GM23338 (cell line): ENCODE data around the gene TRIM42. TPM values are rescaled to one million over a fixed set of nuclear protein-coding genes. Genes with fewer than 3 reads are reported as not detected.

ENCODE experiments used
- ATAC-seq: fragments of 200-7000 bp; cut with Tn5 transposase; 3 replicates; pipeline ENCODE4 v1.9.1; 2020
- DNase-seq: peaks from one replicate; pipeline ENCODE4 v3.0.0-alpha.2; 2015; ENCODE audit warnings: low spot score
- H2AFZ ChIP-seq: fragments of 200-600 bp; sonication (generic); 2 replicates; pipeline ENCODE4 v1.8.0; 2016; ENCODE audit warnings: antibody characterized with exemption, mild to moderate bottlenecking, moderate library complexity
- H3F3A ChIP-seq: fragments of 200-600 bp; sonication (generic); replicated peaks from 2 replicates; pipeline ENCODE4 v1.8.0; 2017; ENCODE audit warnings: antibody characterized with exemption, mixed run types, low read depth
- H3K27ac ChIP-seq: fragments of 200-600 bp; sonication (generic); 2 replicates; pipeline ENCODE4 v1.6.1; 2016; ENCODE audit warnings: low read depth
- H3K27me3 ChIP-seq: fragments of 200-600 bp; sonication (generic); 2 replicates; pipeline ENCODE4 v1.8.0; 2016; ENCODE audit warnings: mild to moderate bottlenecking, mixed run types, moderate library complexity; ENCODE audit not compliant: insufficient read depth
- H3K36me3 ChIP-seq: fragments of 200-600 bp; sonication (generic); 2 replicates; pipeline ENCODE4 v1.8.0; 2016; ENCODE audit warnings: mild to moderate bottlenecking; ENCODE audit not compliant: insufficient read depth
- H3K4me1 ChIP-seq: fragments of 200-600 bp; sonication (generic); 2 replicates; pipeline ENCODE4 v1.8.0; 2016; ENCODE audit warnings: mild to moderate bottlenecking, moderate library complexity; ENCODE audit not compliant: insufficient read depth
- H3K4me2 ChIP-seq: fragments of 200-600 bp; sonication (generic); 2 replicates; pipeline ENCODE4 v1.7.1; 2017; ENCODE audit warnings: mixed run types
- H3K4me3 ChIP-seq: fragments of 200-600 bp; sonication (generic); 2 replicates; pipeline ENCODE4 v1.6.1; 2016; ENCODE audit warnings: mixed run types
- H3K79me2 ChIP-seq: fragments of 200-600 bp; sonication (generic); replicated peaks from 2 replicates; pipeline ENCODE4 v1.8.0; 2017; ENCODE audit warnings: mild to moderate bottlenecking; ENCODE audit not compliant: insufficient read depth
- H3K9me2 ChIP-seq: fragments of 200-600 bp; sonication (generic); 2 replicates; pipeline ENCODE4 v1.8.0; 2017; ENCODE audit not compliant: insufficient read depth
- H4K20me1 ChIP-seq: fragments of 200-600 bp; sonication (generic); replicated peaks from 2 replicates; pipeline ENCODE4 v1.8.0; 2017; ENCODE audit warnings: mild to moderate bottlenecking; ENCODE audit not compliant: insufficient read depth
- H3K27ac Mint-ChIP-seq: 2 replicates; pipeline ENCODE4 v1.8.0; 2020; ENCODE audit warnings: inconsistent platforms, mild to moderate bottlenecking, moderate library complexity, mixed read lengths
- H3K27me3 Mint-ChIP-seq: 3 replicates; pipeline ENCODE4 v1.8.0; 2022; ENCODE audit warnings: low read depth, mild to moderate bottlenecking, moderate library complexity, mixed read lengths, inconsistent platforms; ENCODE audit not compliant: insufficient read depth, poor library complexity
- H3K36me3 Mint-ChIP-seq: 3 replicates; pipeline ENCODE4 v1.8.0; 2021; ENCODE audit warnings: low read depth, mild to moderate bottlenecking, inconsistent platforms, moderate library complexity, mixed read lengths
- H3K4me1 Mint-ChIP-seq: 3 replicates; pipeline ENCODE4 v1.8.0; 2020; ENCODE audit warnings: mild to moderate bottlenecking, inconsistent platforms, mixed read lengths
- H3K4me3 Mint-ChIP-seq: 3 replicates; pipeline ENCODE4 v1.8.0; 2021; ENCODE audit warnings: moderate library complexity, mild to moderate bottlenecking, inconsistent platforms, mixed read lengths
- H3K9me3 Mint-ChIP-seq: 3 replicates; pipeline ENCODE4 v1.8.0; 2020; ENCODE audit warnings: moderate library complexity, mild to moderate bottlenecking, inconsistent platforms, mixed read lengths
- CREB1 ChIP-seq: fragments of 250-450 bp; sonication (Bioruptor Pico); IDR thresholded peaks from 2 replicates; pipeline ENCODE4 v1.5.0; 2020; ENCODE audit warnings: low read depth, mild to moderate bottlenecking, moderate library complexity
- CTCF ChIP-seq, 2 experiments: fragments of 200-600 bp in 1 of 2; sonication (generic) in 1 of 2; conservative IDR thresholded peaks; 2 replicates each; pipeline versions ENCODE4 v1.5.1 to v1.6.1; 2016 to 2017; ENCODE audit warnings: antibody characterized with exemption in 2 of 2, low read depth in 2 of 2, mild to moderate bottlenecking in 2 of 2, moderate library complexity in 1 of 2
- ETS1 ChIP-seq: IDR thresholded peaks from 2 replicates; pipeline ENCODE4 v1.6.1; 2016; ENCODE audit warnings: antibody characterized with exemption
- JUNB ChIP-seq: IDR thresholded peaks from one replicate; pipeline ENCODE4 v1.6.1; 2016; ENCODE audit warnings: antibody characterized with exemption; ENCODE audit not compliant: unreplicated experiment
- NANOG ChIP-seq: IDR thresholded peaks from 2 replicates; pipeline ENCODE4 v1.6.1; 2016; ENCODE audit warnings: antibody characterized with exemption, borderline replicate concordance
- POLR2AphosphoS5 ChIP-seq: IDR thresholded peaks from 2 replicates; pipeline ENCODE4 v1.6.1; 2016; ENCODE audit warnings: antibody characterized with exemption, low read depth
- REST ChIP-seq: IDR thresholded peaks from one replicate; pipeline ENCODE4 v1.6.1; 2018; ENCODE audit warnings: antibody characterized with exemption; ENCODE audit not compliant: unreplicated experiment
- STAT1 ChIP-seq: IDR thresholded peaks from one replicate; pipeline ENCODE4 v1.6.1; 2016; ENCODE audit warnings: antibody characterized with exemption; ENCODE audit not compliant: unreplicated experiment
- ZNF114 ChIP-seq: fragments of 250-450 bp; sonication (Bioruptor Pico); IDR thresholded peaks from 2 replicates; pipeline ENCODE4 v1.5.0; 2020; ENCODE audit warnings: mild to moderate bottlenecking, moderate library complexity
- polyA plus RNA-seq: library from polyadenylated mRNA; unstranded; fragments of >200 nt; fragmentation: Nextera tagmentation; extraction: Ambion mirVana; gene quantifications from 2 replicates; pipeline ENCODE4 v1.2.1, GENCODE V29; 2016
- total RNA-seq: library from RNA; depleted of rRNA; stranded (reverse); fragments of >200 nt; shearing (Covaris generic); gene quantifications from 2 replicates; pipeline ENCODE4 v1.2.3, GENCODE V29; 2014

The TRIM42 gene
- total and polyA plus RNA-seq, 2 experiments from 2014 or later: not detected

- TF ChIP-seq CREB1 (CRISPR knock-in tag) (no peak), ETS1 (no peak), ZNF114 (CRISPR knock-in tag) (no peak), STAT1 (no peak), NANOG (no peak), JUNB (no peak), CTCF (conservative IDR thresholded peaks at IDR 0.05; ENCODE audit: low read depth in 2 of 2) (no peak), REST (no peak), POLR2AphosphoS5 (no peak)
- no peaks in the 10 kb centered on the region for H3K79me2 ChIP-seq
- no peaks in the 10 kb centered on the region for H3K36me3 ChIP-seq
- no peaks in the 10 kb centered on the region for H3K4me1 Mint-ChIP-seq
- peaks cover 7% of the 10 kb centered on the region for H3K27me3 Mint-ChIP-seq
- no peak overlapping the region for H3K4me3 Mint-ChIP-seq
- H3F3A ChIP-seq: no peaks in the 10 kb centered on the region
- H3K4me2 ChIP-seq: no peak overlapping the region
- H3K4me3 ChIP-seq: no peak overlapping the region
- no peaks in the 10 kb centered on the region for H3K27me3 ChIP-seq
- no peak overlapping the region for H3K27ac ChIP-seq
- DNase-seq (no peak), ATAC-seq (no peak)
- no peak overlapping the region for H2AFZ ChIP-seq
- H3K36me3 Mint-ChIP-seq: no peaks in the 10 kb centered on the region
- 0 out of 2 replicates have a peak, but pooled peaks cover 14% of the 10 kb centered on the region for H3K9me2 ChIP-seq
- no peaks in the 10 kb centered on the region for H3K9me3 Mint-ChIP-seq
- H4K20me1 ChIP-seq: no peaks in the 10 kb centered on the region
- no peak overlapping the region for H3K27ac Mint-ChIP-seq
- H3K4me1 ChIP-seq: no peaks in the 10 kb centered on the region
Observed at GRCh38 chr3:140748903-140749302, 71.0 kb downstream of the TRIM42 start.
